Hepatocyte (in vitro differentiated cells): ENCODE results near the gene ARSG.

Experiments
- EZH2 ChIP-seq: fragments of 200-600 bp; sonication (generic); IDR thresholded peaks from 2 replicates; pipeline ENCODE4 v1.6.1; 2016; ENCODE audit warnings: antibody characterized with exemption, mild to moderate bottlenecking, borderline replicate concordance
- TF ChIP-seq, protein P1 (sequence below): fragments of 200-600 bp; sonication (generic); IDR thresholded peaks from 2 replicates; pipeline ENCODE4 v1.5.1; 2016; ENCODE audit warnings: antibody characterized with exemption, mild to moderate bottlenecking; ENCODE audit not compliant: poor library complexity

DNA sequence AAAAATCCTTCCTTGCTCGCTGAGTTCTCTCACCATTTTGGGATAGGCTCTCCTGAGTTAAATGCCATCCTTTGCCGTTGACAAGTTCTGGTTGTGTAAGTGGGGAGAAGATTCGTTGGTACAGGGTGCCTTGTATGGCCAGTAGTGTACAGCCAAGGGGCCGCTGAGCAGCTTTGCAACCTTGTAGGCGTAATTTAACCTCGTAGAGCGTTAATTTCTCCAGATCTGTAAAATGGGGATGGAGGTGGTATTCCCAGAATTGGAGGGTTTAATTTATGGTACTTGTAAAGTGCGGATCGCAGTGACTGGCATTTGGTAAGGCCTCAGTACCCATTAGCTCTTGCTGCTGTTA, 1.4 kb downstream of the ARSG start:
- TF ChIP-seq, protein P1, sequence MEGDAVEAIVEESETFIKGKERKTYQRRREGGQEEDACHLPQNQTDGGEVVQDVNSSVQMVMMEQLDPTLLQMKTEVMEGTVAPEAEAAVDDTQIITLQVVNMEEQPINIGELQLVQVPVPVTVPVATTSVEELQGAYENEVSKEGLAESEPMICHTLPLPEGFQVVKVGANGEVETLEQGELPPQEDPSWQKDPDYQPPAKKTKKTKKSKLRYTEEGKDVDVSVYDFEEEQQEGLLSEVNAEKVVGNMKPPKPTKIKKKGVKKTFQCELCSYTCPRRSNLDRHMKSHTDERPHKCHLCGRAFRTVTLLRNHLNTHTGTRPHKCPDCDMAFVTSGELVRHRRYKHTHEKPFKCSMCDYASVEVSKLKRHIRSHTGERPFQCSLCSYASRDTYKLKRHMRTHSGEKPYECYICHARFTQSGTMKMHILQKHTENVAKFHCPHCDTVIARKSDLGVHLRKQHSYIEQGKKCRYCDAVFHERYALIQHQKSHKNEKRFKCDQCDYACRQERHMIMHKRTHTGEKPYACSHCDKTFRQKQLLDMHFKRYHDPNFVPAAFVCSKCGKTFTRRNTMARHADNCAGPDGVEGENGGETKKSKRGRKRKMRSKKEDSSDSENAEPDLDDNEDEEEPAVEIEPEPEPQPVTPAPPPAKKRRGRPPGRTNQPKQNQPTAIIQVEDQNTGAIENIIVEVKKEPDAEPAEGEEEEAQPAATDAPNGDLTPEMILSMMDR = no peak
- no peak for TF ChIP-seq EZH2
